NCI-H2107 treated with DMSO at 0.1 percent for 48 hours (cell line): ENCODE data around the gene ESPN.
"Not testable (repeated sequence)": the region's sequence is repeated elsewhere in the genome, so short reads cannot be mapped to it uniquely, and the experiment has no call there.

ENCODE experiments used
- DNase-seq: peaks from one replicate; lab custom pipeline; 2025; ENCODE audit not compliant: unreplicated experiment; lab: John Stamatoyannopoulos, UW

The ESPN gene

DNA sequence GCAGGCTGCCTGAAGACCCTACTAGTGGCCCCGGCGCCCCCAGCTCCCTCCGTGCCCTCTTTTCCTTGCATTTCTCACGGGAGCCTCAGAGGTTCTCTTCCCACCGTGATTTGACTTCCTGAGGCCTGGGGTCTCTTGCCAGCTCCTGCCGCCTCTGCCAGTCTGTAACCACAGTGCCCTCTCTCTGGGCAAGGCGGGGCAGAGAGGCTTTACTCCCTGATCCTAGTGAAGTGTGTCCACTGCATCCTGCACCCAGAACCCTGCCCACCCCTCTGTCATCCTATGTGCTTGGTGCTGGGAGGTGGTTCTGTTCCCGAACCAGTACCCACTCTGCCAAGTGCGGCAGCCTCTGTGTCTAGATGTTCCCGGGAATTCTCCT is 2.4 kb downstream of the ESPN start:
- no peak for DNase-seq

DNA sequence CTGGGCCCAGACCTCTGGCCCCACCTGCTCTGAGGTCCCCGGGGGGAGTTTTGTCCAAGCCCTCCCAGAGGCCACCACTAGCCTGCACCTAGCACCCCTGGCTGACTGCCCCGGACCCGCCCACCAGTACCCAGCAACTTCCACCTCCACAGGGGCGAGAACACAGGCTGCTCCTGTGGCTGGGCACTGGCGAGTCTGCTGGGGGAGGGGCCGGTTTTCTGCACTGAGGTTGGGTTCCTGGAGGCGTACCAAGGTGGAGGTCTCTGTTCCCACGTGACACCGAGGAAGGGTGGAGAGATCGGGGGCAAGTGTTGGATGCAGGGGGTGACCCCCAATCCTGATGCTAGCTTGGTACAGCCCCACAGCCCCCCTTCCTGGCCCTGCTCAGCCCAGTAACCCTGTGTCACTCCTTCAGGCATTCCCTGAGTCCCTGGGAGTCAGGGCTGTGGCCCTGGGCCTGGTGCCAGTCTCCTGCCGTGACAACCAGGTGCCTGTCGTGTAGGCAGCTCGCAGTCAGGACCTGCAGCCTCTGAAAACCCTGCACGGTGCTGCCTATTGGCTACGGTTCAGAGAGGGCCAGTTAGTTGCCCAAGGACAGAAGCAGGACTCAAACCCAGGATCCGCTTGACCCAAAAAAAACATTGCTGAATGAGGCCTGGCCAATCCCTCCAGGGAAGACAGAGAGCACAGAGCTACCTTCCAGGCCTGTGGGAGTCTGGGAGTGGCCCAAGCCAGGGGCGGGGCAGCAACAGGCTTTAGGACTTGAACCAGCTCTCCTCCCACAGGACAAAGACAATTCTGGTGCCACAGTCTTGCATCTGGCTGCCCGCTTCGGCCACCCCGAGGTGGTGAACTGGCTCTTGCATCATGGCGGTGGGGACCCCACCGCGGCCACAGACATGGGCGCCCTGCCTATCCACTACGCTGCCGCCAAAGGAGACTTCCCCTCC is 3.1 kb downstream of the ESPN start:
- no peak for DNase-seq

- not testable (repeated sequence) for DNase-seq
Measured at GRCh38 chr1:6428453-6428852, 3.9 kb downstream of the ESPN start.

DNA sequence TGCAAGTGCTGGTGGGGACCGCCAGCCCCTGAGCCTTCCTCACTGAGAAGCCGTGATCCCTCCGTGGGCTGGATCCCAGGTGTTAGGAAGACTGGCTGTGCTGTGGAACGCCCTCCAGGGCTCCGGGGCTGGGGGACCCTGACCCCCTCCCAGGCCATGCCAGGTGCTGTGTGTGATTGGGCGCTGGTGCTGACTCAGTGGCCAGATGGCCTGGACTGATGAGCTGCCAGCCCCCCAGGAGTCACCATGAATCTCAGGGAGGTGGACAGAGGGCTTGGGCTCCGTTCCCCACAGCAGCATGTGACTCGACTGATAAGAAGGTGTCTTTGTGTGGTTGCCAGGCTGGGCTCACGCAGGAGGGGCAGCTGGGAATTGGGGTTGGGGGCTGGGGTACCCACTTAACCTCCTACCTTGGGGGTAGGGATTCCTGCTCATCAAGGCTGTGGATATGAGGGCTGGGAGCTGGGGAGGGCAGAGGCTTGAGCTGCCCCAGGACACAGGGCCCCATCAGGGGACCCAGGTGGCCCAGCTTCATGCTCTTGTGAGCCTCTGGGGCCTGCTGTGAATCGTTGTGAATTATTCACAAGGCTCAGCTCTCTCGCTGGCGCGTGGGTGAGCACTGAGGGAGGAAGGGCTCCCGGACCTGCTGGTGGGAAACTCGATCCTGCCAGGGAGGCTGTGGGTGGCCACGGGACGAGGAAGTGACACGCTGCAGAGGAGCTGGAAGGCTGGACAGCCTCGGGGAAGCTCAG is 5.3 kb downstream of the ESPN start:
- not testable (repeated sequence) for DNase-seq

DNA sequence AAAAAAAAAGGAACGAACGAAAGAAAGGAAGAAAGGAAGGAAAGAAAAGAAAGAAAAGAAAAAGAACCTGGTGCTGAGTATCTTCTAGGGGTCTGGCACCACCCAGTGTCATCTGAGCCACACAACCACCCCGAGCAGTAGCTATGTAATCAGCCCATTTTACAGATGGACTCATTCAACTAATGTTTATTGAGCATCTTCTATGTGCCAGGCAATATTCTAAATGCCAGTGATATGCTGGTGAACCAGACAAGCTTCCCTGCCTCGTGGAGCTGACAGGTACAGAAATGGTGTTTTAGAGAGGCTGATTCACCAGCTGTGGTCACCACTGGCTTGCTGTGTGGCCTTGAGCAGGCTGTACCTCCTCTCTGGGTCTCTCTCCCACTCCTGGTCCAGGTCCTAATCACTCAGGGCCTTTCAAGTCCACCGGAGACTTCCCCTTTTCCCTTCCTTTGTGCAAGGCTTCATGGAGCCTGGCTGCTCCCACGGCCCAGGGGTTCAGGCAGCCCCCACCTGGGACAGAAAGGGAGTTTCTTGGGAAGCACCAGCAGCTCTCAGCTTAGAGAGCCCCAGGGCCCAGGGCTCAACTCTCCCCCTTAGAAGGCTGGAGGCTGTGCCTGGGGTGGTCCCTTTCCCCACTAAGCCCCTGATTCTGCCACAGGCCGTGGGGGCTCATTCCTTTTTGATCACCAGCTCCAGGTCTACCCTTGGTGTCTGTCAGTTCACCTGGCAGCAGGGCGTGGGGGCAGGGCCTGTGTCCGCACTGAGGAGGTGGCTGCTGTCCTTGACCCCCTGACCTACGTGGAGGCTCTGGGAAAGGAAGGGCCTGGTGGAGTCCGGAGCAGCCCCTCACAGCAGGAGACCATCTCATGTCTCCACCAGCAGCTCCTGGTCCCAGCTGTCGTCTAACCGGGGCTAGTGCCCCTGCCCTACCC is 7.3 kb downstream of the ESPN start:
- DNase-seq: not testable (repeated sequence)

- DNase-seq: no peak
Measured at GRCh38 chr1:6434186-6434585, 9.6 kb downstream of the ESPN start.

GRCh38 chr1:6435129-6435528 is 10.6 kb downstream of the ESPN start:
- no peak for DNase-seq

- no peak for DNase-seq
Measured at GRCh38 chr1:6435547-6435946, 11.0 kb downstream of the ESPN start.

DNA sequence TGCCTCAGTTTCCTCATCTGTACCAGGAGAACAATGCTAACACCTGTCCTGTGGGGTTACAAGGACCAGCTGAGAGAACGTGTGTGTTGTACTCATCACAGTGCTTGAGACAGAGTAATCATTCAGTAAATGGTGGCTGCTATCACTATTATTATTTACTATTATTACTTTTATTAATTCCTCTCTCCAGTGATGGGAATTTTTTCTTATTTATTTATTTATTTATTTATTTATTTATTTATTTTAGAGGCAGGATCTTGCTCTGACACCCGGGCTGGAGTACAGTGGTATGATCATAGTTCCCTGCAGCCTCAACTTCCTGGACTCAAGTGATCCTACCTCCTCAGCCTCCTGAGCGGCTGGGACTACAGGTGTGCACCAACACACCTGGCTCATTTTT is 11.7 kb downstream of the ESPN start:
- DNase-seq: not testable (repeated sequence)

GRCh38 chr1:6437012-6437700 is 12.6 kb downstream of the ESPN start:
- DNase-seq: not testable (repeated sequence)

- no peak for DNase-seq
Measured at GRCh38 chr1:6438047-6438525, 13.5 kb downstream of the ESPN start.

DNA sequence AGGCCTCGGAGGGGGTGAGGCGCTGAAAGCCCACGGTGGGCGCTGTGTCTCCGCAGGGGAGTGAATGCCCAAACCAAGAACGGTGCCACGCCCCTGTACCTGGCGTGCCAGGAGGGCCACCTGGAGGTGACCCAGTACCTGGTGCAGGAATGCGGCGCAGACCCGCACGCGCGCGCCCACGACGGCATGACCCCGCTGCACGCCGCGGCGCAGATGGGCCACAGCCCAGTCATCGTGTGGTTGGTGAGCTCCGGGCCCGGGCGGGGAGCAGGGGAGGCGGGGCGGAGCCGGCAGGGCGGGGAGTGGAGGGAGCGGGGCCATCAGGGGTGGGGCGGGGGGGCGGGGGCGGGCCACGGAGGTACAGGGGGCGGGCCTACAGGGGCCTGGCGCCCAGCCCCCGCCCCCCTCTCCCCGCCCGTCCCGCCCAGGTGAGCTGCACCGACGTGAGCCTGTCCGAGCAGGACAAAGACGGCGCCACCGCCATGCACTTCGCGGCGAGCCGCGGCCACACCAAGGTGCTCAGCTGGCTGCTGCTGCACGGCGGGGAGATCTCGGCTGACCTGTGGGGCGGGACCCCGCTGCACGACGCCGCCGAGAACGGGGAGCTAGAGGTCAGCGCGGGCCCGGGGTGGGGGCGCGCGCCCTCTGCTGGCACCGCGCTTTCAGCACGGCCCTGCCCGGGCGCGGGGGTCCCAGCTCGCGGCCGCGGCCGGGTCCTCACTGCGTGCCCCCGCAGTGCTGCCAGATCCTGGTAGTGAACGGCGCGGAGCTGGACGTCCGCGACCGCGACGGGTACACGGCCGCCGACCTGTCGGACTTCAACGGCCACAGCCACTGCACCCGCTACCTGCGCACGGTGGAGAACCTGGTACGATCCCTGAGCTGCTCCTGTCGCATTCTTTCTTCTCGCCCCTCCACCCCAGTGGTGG is 15.9 kb downstream of the ESPN start:
- DNase-seq: no peak

GRCh38 chr1:6441586-6441985 is 17.0 kb downstream of the ESPN start:
- DNase-seq: no peak

- no peak for DNase-seq
Measured at GRCh38 chr1:6443339-6444115, 19.0 kb downstream of the ESPN start.

DNA sequence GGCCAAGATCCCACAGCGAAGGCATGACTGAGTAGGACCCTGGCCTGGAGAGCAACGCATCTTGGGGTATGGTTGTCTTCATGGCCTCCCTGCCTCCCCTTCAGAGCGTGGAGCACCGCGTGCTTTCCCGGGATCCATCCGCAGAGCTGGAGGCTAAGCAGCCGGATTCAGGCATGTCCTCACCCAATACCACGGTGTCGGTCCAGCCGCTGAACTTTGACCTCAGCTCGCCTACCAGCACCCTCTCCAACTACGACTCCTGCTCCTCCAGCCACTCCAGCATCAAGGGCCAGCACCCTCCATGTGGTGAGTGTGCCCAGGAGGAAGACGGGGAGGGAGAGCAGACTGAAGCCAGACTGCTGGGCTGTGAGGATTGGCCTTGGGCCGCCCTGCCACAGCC is 19.8 kb downstream of the ESPN start:
- no peak for DNase-seq

GRCh38 chr1:6445062-6445763 is 20.6 kb downstream of the ESPN start:
- no peak for DNase-seq

- not testable (repeated sequence) for DNase-seq
Measured at GRCh38 chr1:6445929-6446328, 21.4 kb downstream of the ESPN start.

GRCh38 chr1:6446665-6447015 is 22.1 kb downstream of the ESPN start:
- DNase-seq: no peak
